ENCODE measurements around the gene NELFE.
"Not testable (repeated sequence)": the region's sequence is repeated elsewhere in the genome, so short reads cannot be mapped to it uniquely, and the experiment has no call there.

The NELFE gene

GRCh38 chr6:31977816-31978431, 19.2 kb upstream of the NELFE start:
- peak overlapping the region in 1 of 21 experiments; percentile 13 for H3K27ac ChIP-seq
- no peak overlapping the region for H3K4me3 ChIP-seq

- not testable (repeated sequence) for H3K27ac ChIP-seq, H3K4me3 ChIP-seq
Observed at GRCh38 chr6:31976065-31976464, 17.3 kb upstream of the NELFE start.

GRCh38 chr6:31972709-31973350, 14.1 kb upstream of the NELFE start:
- peak overlapping the region; percentile 51 to 98 (median 93) for H3K27ac ChIP-seq
- peak overlapping the region; percentile 43 to 82 (median 75) for H3K4me3 ChIP-seq

- Histone ChIP-seq H3K27ac (peak within 1 kb of the TSS; percentile 51 to 98 (median 93)), H3K4me3 (peak within 1 kb of the TSS; percentile 43 to 82 (median 75))
Observed at GRCh38 chr6:31971993-31972708, 13.4 kb upstream of the NELFE start, which contains the start of gene DXO. Gene DXO (minus strand): TSS chr6:31972138. CDS start chr6:31971675, 463 bp downstream.

- Histone ChIP-seq H3K27ac (peak overlapping the region in 20 of 21 experiments; percentile 83 to 98 (median 94)), H3K4me3 (peak overlapping the region; percentile 43 to 82 (median 75))
Observed at GRCh38 chr6:31971279-31971992, 12.7 kb upstream of the NELFE start.

- Histone ChIP-seq H3K4me3 (peak overlapping the region in 6 of 7 experiments; percentile 60 to 82 (median 76)), H3K27ac (peak overlapping the region in 18 of 21 experiments; percentile 89 to 98 (median 94))
Observed at GRCh38 chr6:31970604-31971271, 12.0 kb upstream of the NELFE start.

GRCh38 chr6:31969712-31970603, 11.2 kb upstream of the NELFE start:
- Histone ChIP-seq H3K27ac (peak overlapping the region in 6 of 21 experiments; percentile 22 to 97 (median 94)), H3K4me3 (no peak overlapping the region)

GRCh38 chr6:31968791-31969711, 10.3 kb upstream of the NELFE start:
- H3K27ac ChIP-seq: no peak overlapping the region
- no peak overlapping the region for H3K4me3 ChIP-seq

GRCh38 chr6:31968326-31968725, 9.6 kb upstream of the NELFE start:
- Histone ChIP-seq H3K4me3 (no peak overlapping the region), H3K27ac (no peak overlapping the region)

GRCh38 chr6:31967926-31968320, 9.2 kb upstream of the NELFE start:
- Histone ChIP-seq H3K27ac (no peak overlapping the region), H3K4me3 (no peak overlapping the region)

GRCh38 chr6:31966997-31967925, 8.5 kb upstream of the NELFE start:
- H3K4me3 ChIP-seq: no peak overlapping the region

GRCh38 chr6:31966506-31966905, 7.7 kb upstream of the NELFE start:
- H3K27ac ChIP-seq: no peak overlapping the region
- no peak overlapping the region for H3K4me3 ChIP-seq

More at GRCh38 chr6:31966997-31967925, 8.5 kb upstream of the NELFE start:
- H3K27ac ChIP-seq: no peak overlapping the region

GRCh38 chr6:31965700-31966099, 6.9 kb upstream of the NELFE start:
- Histone ChIP-seq H3K4me3 (no peak overlapping the region), H3K27ac (no peak overlapping the region)

- Histone ChIP-seq H3K4me3 (no peak overlapping the region), H3K27ac (no peak overlapping the region)
Observed at GRCh38 chr6:31963921-31964320, 5.2 kb upstream of the NELFE start.

GRCh38 chr6:31961616-31962015, 2.8 kb upstream of the NELFE start:
- Histone ChIP-seq H3K27ac (no peak overlapping the region), H3K4me3 (no peak overlapping the region)

- Histone ChIP-seq H3K4me3 (peak overlapping the region; percentile 54 to 96 (median 66)), H3K27ac (peak overlapping the region in 20 of 21 experiments; percentile 63 to 97 (median 86))
Observed at GRCh38 chr6:31958412-31958740, 395 bp downstream of the NELFE start.
